Measurements from ENCODE around the gene MBL2. TPM values are rescaled to one million over a fixed set of nuclear protein-coding genes. Genes with fewer than 3 reads are reported as not detected.

Gene MBL2
- total RNA-seq, 1 experiment from 2014 or later: not detected

GRCh38 chr10:52762088-52762487, 10.5 kb downstream of the MBL2 start:
- CTCF ChIA-PET: interaction anchor here (0.9 to 1.7 kb wide), 2 partner anchors 17 to 56 kb away, joined by 3 to 5 read pairs; no protein-coding TSS in a partner anchor

GRCh38 chr10:52759154-52759553, 13.4 kb downstream of the MBL2 start:
- Mint-ChIP-seq H3K27ac (no peak overlapping the region), H3K27me3 (ENCODE audit: low read depth) (no peaks in the 10 kb centered on the region), H3K4me1 (no peaks in the 10 kb centered on the region), H3K36me3 (no peaks in the 10 kb centered on the region), H3K4me3 (no peak overlapping the region), H3K9me3 (no peaks in the 10 kb centered on the region)
- DNase-seq (ENCODE audit: low spot score) (no peak), ATAC-seq (no peak)
- ChIA-PET POLR2A (no interaction called here), CTCF (interaction anchor here (0.9 kb wide), 1 partner anchor 20 kb away, joined by 3 read pairs; no protein-coding TSS in a partner anchor)
- TF ChIP-seq PREB (CRISPR knock-in tag; IDR thresholded peaks at IDR 0.05; ENCODE audit: borderline replicate concordance) (no peak), IRF2 (CRISPR knock-in tag; IDR thresholded peaks at IDR 0.05; ENCODE audit: borderline replicate concordance, low read depth) (no peak), RELA (CRISPR knock-in tag; IDR thresholded peaks at IDR 0.05; ENCODE audit: borderline replicate concordance) (no peak), SOX15 (CRISPR knock-in tag; IDR thresholded peaks at IDR 0.05) (no peak), CREB1 (CRISPR knock-in tag; IDR thresholded peaks at IDR 0.05) (no peak), ZNF512 (CRISPR knock-in tag; IDR thresholded peaks at IDR 0.05; ENCODE audit: borderline replicate concordance) (no peak), PRRX2 (CRISPR knock-in tag; IDR thresholded peaks at IDR 0.05) (no peak), SMAD4 (CRISPR knock-in tag; IDR thresholded peaks at IDR 0.05) (no peak), ZNF671 (CRISPR knock-in tag; IDR thresholded peaks at IDR 0.05) (no peak), ZNF423 (CRISPR knock-in tag; IDR thresholded peaks at IDR 0.05) (no peak)
- TF ChIP-seq, protein P1, sequence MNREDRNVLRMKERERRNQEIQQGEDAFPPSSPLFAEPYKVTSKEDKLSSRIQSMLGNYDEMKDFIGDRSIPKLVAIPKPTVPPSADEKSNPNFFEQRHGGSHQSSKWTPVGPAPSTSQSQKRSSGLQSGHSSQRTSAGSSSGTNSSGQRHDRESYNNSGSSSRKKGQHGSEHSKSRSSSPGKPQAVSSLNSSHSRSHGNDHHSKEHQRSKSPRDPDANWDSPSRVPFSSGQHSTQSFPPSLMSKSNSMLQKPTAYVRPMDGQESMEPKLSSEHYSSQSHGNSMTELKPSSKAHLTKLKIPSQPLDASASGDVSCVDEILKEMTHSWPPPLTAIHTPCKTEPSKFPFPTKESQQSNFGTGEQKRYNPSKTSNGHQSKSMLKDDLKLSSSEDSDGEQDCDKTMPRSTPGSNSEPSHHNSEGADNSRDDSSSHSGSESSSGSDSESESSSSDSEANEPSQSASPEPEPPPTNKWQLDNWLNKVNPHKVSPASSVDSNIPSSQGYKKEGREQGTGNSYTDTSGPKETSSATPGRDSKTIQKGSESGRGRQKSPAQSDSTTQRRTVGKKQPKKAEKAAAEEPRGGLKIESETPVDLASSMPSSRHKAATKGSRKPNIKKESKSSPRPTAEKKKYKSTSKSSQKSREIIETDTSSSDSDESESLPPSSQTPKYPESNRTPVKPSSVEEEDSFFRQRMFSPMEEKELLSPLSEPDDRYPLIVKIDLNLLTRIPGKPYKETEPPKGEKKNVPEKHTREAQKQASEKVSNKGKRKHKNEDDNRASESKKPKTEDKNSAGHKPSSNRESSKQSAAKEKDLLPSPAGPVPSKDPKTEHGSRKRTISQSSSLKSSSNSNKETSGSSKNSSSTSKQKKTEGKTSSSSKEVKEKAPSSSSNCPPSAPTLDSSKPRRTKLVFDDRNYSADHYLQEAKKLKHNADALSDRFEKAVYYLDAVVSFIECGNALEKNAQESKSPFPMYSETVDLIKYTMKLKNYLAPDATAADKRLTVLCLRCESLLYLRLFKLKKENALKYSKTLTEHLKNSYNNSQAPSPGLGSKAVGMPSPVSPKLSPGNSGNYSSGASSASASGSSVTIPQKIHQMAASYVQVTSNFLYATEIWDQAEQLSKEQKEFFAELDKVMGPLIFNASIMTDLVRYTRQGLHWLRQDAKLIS (CRISPR knock-in tag; IDR thresholded peaks at IDR 0.05; ENCODE audit: borderline replicate concordance): no peak
- TF ChIP-seq, protein P2, sequence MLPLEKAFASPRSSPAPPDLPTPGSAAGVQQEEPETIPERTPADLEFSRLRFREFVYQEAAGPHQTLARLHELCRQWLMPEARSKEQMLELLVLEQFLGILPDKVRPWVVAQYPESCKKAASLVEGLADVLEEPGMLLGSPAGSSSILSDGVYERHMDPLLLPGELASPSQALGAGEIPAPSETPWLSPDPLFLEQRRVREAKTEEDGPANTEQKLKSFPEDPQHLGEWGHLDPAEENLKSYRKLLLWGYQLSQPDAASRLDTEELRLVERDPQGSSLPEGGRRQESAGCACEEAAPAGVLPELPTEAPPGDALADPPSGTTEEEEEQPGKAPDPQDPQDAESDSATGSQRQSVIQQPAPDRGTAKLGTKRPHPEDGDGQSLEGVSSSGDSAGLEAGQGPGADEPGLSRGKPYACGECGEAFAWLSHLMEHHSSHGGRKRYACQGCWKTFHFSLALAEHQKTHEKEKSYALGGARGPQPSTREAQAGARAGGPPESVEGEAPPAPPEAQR (CRISPR knock-in tag; IDR thresholded peaks at IDR 0.05): no peak
- TF ChIP-seq, protein P3, sequence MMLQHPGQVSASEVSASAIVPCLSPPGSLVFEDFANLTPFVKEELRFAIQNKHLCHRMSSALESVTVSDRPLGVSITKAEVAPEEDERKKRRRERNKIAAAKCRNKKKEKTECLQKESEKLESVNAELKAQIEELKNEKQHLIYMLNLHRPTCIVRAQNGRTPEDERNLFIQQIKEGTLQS (CRISPR knock-in tag; conservative IDR thresholded peaks at IDR 0.05): no peak

More at GRCh38 chr10:52762088-52762487, 10.5 kb downstream of the MBL2 start:
- DNase-seq (ENCODE audit: low spot score) (no peak), ATAC-seq (no peak)
- H3K27ac Mint-ChIP-seq: no peak overlapping the region
- POLR2A ChIA-PET: no interaction called here
- TF ChIP-seq ATF2 (CRISPR knock-in tag; IDR thresholded peaks at IDR 0.05; ENCODE audit: borderline replicate concordance, low read depth): no peak
- H3K27me3 Mint-ChIP-seq (ENCODE audit: low read depth): no peaks in the 10 kb centered on the region
- no peaks in the 10 kb centered on the region for H3K36me3 Mint-ChIP-seq
- peaks cover 4% of the 10 kb centered on the region; the same call in 1 of the 2 replicates for H3K9me3 Mint-ChIP-seq
- H3K4me1 Mint-ChIP-seq: no peaks in the 10 kb centered on the region
- H3K4me3 Mint-ChIP-seq: no peak overlapping the region

All from WTC11 (cell line).